ENCODE data around the gene PSIP1.

DNA sequence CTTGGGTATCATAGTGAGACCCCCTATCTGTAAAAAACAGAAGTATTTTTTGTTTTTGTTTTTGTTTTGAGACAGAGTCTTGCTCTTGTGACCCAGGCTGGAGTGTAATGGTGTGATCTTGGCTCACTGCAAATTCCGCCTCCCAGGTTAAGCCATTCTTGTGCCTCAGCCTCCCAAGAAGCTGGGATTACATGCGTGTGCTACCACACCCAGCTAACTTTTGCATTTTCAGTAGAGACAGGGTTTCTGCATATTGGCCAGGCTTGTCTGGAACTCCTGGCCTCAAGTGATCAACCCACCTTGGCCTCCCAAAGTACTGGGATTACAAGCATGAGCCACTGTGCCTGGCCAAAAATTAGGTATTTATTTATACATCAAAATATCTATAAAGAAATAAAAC, 31.9 kb upstream of the PSIP1 start:
- TF ChIP-seq, protein P1, sequence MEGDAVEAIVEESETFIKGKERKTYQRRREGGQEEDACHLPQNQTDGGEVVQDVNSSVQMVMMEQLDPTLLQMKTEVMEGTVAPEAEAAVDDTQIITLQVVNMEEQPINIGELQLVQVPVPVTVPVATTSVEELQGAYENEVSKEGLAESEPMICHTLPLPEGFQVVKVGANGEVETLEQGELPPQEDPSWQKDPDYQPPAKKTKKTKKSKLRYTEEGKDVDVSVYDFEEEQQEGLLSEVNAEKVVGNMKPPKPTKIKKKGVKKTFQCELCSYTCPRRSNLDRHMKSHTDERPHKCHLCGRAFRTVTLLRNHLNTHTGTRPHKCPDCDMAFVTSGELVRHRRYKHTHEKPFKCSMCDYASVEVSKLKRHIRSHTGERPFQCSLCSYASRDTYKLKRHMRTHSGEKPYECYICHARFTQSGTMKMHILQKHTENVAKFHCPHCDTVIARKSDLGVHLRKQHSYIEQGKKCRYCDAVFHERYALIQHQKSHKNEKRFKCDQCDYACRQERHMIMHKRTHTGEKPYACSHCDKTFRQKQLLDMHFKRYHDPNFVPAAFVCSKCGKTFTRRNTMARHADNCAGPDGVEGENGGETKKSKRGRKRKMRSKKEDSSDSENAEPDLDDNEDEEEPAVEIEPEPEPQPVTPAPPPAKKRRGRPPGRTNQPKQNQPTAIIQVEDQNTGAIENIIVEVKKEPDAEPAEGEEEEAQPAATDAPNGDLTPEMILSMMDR (conservative IDR thresholded peaks at IDR 0.05; ENCODE audit: low read length): no peak
- TF ChIP-seq EZH2phosphoT487 (IDR thresholded peaks at IDR 0.05; ENCODE audit: borderline replicate concordance, low read depth, low read length): no peak
